T-helper 1 cell treated with Interleukin-12 subunit alpha and Interleukin-12 subunit beta and Interleukin-4 antibody, amounts not matched to agents 30 ng/mL and 1 ng/mL, for 36 hours (primary cell): ENCODE data around the gene KCNJ15. TPM values are rescaled to one million over a fixed set of nuclear protein-coding genes. Genes with fewer than 3 reads are reported as not detected.

Experiments
- intact Hi-C: fragments of 100-400 bp; cut with micrococcal nuclease; formaldehyde crosslinking; loops from one replicate; pipeline ENCODE4 v1.15.1; 2024
- total RNA-seq: library from RNA; stranded (reverse); gene quantifications from 2 replicates; pipeline ENCODE4 v1.2.3, GENCODE V29; 2022

KCNJ15 gene
- total RNA-seq, 1 donor from 2014 or later: 0.34 TPM

GRCh38 chr21:38266732-38267131 is 9.9 kb downstream of the KCNJ15 start:
- intact Hi-C loops: no loop called here

DNA sequence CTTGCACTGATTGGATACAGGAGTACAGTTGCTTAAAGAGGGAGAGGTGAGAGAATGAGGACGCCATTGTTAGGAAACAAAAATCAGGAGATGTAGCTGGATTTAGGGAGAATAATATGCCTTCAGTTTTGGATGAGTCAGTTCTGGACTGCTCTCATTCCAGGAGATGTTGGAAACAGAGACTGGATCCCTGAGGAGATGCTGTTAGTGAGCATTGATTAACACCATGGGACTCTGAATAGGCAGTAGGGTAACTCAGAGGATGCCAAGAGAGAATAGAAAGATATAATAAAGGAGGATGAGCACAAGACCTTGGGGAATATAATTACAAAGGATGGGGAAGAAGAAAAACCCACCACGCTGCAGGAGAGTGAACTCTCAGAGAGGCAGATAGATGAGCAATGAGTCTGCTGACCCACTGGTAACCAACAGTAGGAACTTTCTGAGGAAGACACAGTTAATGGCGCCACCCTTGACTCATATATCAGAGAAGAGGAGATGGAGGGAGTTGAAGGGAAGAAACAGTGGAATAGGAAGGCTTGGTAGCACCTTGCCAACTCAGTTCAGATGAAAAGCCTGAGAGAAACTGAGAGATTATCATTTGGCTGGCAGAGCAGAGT is 10.5 kb downstream of the KCNJ15 start:
- intact Hi-C loops: no loop called here

DNA sequence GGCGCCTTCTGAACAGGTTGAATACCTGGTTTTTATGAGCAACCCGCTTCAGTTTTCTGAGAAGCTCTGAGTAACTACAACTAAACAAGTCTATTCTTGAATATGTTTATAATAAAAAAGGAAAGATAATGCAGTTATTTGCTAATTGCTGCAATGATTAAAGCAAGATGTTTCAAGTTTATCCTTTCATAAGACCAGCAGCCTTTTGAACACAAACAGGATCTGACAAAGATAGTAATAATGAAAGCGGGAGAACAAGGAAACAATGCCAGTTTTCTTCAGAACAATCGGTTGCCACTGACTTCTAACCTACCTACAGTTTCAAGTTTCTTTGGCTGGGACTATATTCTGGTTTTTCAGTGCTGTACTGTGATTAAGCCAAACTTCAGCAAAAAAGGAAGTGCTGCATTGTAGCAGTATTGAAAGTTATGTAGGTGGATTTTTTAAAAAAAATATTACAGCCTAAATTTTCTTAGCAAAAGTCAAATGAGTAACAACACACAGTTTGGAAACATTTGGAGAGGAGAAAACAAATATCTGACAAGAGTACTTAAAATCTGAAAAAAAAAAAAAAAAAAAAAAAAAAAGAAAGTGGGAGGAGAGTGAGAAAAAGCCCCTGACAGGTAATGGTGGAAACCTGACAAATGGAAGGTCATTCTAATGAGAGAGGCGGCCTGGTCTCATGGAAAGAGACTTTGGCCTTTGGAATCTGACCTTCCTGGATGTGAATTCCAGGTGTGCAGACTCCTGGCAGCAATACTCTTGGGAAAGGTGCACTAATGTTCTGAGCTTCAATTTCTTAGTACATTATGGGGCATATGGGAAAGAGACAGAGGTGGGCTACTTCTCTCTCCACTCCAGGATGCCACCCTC is 11.4 kb downstream of the KCNJ15 start:
- intact Hi-C loops: no loop called here

DNA sequence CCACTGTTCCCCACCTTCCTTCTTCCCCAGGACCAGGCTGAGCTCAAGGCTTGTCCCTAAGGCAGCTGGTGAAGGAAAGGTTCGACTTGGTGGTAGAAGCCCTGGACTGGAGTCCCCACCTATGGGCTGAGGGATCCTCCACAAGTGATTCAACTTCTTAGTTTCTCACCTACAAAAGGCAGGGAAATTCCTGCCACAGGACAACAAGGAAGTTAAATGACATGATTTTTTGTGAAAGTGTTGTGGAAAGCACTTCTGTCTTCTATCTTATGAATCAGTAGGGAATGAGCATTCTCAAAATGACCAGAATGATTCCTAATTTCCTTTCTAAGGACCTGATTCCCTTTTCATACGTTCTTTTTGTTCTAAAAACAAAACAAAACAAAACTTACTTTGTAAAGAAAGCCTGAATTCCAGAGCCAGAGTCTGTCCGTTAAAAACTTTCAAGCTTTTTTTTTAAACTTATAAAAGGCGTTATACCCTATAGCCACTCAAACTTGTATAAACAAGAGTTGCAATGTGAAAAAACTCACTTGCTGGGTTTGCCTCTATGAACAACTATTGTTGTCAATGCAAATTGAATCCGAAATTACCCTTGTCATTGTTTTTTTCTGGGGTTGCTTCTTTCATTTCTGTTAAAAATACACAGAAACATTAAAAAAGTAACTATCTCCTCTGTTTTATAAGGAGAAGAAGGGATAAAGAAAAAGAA is 12.2 kb downstream of the KCNJ15 start:
- intact Hi-C loops: no loop called here

DNA sequence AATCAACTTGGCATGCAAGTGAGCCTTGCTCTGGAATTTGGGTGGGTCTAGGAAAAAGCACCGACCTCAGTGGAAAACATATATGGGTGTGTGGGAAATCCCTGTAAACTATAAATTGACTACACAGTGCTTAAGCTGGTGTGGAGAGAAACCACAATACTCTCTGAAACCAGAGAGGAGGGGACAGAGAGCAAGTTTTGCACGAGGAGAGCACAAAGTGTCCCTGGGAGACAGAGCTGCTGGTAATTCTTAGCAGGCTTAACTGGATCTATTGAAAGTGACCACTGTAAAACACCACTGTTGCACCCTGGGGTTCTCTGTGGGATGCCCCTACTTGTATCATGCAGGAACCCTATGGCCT is 12.8 kb downstream of the KCNJ15 start:
- intact Hi-C loops: no loop called here

DNA sequence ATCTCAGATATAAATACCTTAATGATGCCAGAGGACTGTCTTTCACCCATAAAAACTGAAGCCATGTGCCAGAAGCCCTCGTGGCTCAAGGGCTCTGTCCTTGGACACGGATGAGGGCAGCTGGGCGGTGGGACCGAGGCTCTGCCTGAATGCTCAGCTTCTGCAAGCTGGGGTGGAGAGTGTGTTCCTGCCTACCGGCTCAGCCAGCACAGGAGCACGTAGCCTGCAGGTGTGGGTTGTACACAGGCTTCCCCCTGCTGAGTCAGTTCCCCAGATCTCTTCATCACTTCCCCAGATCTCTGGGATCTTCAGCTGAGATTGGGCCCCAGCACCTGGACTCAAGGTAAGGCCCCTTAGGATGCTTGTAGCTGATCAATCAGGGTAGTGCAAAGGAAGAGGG is 15.4 kb downstream of the KCNJ15 start:
- intact Hi-C loops: no loop called here

DNA sequence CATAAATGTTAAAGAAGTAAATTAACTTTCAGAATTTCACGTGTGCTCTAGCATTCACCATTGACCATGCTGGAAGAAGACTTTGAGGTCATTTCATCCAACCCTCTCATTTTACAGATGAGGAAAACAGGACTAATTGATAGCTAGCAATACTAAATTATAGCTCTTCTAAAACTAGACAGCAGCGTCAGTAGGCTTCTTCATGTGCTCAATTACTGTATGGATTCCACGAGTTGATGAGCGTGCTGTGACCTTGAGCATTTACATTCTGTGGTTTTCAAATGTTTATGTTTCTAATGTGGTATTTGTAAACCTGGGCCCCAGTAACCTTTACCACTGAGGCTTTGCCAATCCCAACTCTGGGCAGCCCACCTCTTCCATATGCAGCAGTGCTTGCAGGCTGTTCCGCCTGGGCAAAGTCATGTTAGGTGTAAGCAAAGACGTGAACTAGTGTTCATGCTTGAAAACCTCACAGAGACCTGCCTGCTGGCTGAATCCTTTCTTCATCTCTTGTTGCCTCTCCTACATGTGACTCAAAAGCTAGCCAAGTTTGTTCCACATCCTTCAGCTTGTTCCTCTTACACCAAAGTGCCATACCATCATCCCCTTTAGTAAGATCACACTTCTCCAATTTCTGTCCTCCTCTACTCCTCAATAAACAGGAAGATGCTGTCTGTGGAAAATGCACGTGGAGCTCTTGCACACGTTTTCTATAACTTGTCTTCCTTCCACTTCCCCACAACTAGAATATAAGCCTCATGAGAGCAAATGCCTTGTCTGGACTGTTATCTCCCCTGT is 17.2 kb downstream of the KCNJ15 start:
- intact Hi-C loops: no loop called here

GRCh38 chr21:38277501-38278131 is 20.8 kb downstream of the KCNJ15 start:
- intact Hi-C loops: no loop called here

DNA sequence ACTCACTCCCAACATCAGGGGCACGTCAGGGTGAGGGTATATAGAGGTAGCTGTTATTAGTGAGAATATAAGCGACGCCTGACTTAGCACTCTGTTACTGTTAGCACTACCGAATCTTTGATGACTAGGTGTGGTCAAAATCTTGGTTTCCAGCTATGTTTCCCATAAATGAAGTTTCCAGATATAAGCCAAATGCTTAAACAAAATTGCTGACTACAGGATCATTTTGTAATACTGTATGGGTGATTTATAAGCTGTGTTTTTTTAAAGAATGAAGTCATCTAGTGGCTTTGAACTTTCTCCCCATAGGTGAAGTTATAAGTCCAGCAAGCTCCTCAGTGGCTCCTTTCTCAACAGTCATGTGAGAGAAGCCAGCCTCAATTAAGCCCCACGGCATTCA is 23.7 kb downstream of the KCNJ15 start:
- intact Hi-C loops: no loop called here

DNA sequence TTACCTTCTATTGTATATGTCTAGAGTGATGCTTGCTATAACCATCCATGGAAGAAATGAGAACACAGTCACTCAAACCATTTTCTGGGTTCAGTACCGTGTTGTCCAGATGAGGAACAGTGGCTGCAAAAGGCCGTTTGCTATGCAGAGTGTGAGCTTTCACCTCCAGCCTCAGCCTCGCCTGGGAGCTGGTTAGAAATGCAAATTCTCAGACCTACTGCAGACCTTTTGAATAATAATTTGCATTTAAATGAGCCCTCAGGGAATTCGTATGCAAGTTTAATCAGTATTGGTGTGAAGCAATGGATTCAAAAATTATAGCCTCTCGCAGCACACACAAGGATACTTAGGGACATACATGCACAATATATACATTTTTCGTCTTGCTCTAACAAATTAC is 24.1 kb downstream of the KCNJ15 start:
- intact Hi-C loops: no loop called here

DNA sequence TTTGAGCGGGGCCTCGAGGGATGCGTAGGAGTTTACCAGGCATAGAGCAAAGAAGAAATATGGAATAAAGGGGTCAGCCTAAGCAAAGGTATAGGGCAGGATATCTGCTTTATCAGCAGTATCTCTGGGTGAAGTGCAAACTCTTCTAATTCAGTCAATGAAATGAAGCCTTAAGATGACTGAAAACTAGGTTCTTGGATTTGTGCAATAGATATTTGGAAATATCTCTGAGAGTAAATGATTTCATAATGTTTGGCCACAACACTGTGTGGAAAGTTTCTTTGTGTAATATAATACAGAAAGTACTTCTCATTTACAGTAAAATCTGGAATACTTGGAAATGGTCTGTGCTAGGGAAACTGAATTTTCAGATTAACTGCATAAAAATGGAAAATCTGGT is 26.1 kb downstream of the KCNJ15 start:
- intact Hi-C loops: no loop called here

GRCh38 chr21:38284216-38284615 is 27.4 kb downstream of the KCNJ15 start:
- intact Hi-C loops: no loop called here

GRCh38 chr21:38286739-38287471 is 30.1 kb downstream of the KCNJ15 start:
- intact Hi-C loops: no loop called here

GRCh38 chr21:38287476-38287875 is 30.7 kb downstream of the KCNJ15 start:
- intact Hi-C loops: no loop called here

- intact Hi-C loops: no loop called here
Observed at GRCh38 chr21:38289705-38290485, 33.1 kb downstream of the KCNJ15 start.

GRCh38 chr21:38290809-38291208 is 34.0 kb downstream of the KCNJ15 start:
- intact Hi-C loops: no loop called here

- intact Hi-C loops: no loop called here
Observed at GRCh38 chr21:38291874-38292273, 35.1 kb downstream of the KCNJ15 start.

DNA sequence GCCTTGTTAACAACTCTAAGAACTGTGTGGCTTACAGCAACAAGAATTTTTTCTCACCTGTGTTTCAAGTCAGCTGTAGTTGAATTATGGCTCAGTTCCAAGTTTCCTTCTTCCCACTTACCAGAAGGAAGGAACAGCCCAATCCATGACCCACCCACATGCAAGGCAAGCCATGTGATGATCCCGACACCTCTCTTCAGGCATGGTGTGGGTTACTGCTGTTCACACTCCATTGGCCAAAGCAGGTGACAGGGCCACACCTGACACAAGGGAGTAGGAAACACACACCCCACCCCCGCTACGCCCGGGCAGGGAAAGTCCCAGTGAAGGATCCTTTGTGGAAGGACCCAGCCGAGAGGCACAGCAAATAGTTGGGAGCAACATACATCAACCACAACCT is 36.3 kb downstream of the KCNJ15 start:
- intact Hi-C loops: no loop called here

- intact Hi-C loops: no loop called here
Observed at GRCh38 chr21:38293765-38294164, 37.0 kb downstream of the KCNJ15 start.

- intact Hi-C loops: no loop called here
Observed at GRCh38 chr21:38294609-38295008, 37.8 kb downstream of the KCNJ15 start.
